Activated CD4-positive, alpha-beta T cell treated with anti-CD3 and anti-CD28 coated beads, Interleukin-2, amount 50 U/mL, for 16 hours (primary cell): Measurements from ENCODE around the gene DOCK9.
"Not testable (repeated sequence)": the region's sequence is repeated elsewhere in the genome, so short reads cannot be mapped to it uniquely, and the experiment has no call there.

Experiments used
- DNase-seq: peaks from one replicate; pipeline ENCODE4 v3.0.0-alpha.2; 2020

Gene DOCK9

DNA sequence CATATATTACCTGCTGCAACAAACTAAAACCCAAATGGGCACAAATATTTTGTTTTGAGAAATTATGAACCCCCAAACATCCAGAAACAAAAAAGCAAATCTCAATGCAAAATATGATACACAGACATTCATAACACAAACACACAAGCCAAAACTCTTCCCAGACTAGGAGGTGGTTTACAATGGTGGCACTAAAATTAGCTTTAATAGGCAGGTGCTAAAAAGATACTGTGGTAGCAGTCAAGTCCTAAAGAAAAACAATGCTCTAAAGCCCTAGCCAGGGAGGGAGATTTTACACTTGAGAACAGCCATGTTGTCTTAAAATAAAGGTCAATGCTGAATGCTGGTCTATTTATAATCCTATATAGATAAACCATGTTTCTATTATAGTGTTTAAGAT, 65.0 kb downstream of the DOCK9 start:
- DNase-seq = no peak

DNA sequence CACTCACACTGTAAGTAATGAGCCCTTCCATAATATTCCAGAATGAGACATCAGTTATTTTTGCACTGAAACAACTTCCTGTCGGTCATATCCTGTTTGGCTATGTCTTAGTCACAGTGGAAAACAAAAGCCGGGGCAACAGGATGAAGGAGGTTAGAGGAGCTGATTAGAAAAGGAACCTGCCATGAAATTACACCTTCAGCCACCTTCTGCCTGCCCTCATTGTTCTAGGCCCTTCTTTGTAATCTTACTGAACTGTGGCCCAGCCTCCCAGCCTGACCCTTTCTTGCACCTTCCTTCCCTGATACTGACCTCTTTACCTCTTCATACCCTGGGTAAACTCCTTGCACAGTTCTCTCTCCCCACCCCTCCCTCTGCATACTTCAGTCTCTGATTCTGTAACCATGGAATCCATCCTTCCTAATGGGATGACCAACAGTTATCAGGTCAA, 67.3 kb downstream of the DOCK9 start:
- peak; percentile 77 for DNase-seq

DNA sequence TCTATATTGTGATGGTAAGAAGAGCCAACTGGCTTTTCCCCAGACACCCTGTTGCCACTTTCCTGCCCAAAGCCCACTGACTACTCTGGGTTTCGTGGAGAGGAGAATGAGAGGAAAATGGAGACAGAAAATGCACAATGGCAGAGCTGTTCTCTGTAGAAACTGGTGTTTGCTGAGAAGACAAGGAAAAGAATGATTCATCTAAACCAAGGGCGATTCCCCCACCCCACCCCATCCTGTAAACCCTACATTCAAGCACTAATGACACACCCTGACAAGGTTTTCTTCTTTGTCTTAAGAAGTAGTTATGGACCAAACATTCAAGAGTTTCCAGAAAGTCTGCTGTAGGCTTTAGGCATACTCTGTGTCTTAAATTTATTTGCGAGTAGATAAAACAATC, 68.8 kb downstream of the DOCK9 start:
- DNase-seq = peak; percentile 39

DNA sequence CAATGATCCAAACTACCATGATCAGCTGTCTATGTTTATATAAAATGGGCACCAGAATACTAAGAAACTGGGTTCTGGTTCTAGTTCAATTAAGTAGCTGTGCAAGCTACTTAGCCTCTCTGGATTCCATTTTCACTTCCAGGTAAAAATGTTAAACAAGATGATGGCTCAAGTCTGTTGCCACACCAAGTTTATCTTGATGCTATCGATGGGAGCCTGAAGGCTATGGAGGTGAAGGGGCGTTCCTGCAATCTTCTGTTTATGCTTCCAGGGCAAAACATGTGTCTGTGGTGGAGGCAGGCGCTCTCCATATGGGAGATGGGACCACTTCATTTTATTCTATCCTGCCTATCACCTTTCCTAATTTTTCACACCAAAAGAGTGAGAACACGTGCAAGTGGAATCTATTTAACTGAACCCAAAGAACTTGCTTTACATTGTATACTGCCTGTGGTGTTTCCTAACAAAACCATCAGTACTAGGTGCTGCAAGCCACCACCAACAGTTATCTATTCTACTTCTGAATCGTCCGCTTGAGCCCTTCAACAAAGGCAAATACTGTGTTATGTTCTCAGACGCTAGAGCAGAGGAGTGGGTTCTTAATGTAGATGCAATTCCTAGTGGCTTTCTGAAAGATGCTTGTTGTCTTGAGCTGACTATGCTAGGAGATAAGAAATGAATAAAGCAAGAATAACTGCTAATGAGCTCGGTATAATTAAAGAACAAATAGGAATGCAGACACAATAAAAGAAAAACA, 70.9 kb downstream of the DOCK9 start:
- DNase-seq = no peak

DNA sequence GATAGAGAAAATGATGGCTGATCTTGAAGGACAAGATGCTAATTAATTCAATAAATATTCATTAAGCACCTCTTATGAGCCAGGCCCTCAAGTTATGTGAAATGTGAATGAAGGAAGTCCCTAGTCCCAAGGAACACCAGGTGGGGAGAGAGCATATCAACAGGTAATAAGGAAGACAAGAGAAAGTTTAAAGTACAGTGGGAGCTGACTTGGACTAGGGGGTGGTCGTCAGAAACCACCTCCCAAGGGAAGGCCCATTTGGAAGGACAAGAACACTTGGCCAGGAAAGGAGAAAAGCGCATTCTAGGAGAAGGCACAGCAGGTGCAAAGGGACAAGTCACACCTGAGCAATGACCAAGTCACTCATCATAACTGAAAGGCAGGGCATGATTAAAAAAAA, 72.7 kb downstream of the DOCK9 start:
- no peak for DNase-seq

DNA sequence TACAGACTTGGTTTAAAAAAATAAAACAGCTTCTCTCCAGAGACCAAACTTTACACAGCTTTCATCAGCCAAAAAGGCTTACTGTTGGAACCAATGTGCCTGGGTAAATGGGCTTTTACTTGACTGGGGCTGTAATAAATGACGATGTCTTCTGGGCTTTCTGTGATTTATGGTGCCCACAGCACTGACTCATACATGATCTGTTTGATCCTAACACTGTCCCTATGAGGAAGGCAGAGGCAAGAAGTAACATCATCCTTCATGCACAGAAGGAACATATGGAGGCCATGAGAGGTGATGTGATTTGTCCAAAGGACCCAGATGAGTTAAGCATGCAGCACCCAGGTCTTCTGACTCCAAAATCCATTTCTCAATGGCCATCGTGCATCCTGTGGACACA, 77.4 kb downstream of the DOCK9 start:
- no peak for DNase-seq

DNA sequence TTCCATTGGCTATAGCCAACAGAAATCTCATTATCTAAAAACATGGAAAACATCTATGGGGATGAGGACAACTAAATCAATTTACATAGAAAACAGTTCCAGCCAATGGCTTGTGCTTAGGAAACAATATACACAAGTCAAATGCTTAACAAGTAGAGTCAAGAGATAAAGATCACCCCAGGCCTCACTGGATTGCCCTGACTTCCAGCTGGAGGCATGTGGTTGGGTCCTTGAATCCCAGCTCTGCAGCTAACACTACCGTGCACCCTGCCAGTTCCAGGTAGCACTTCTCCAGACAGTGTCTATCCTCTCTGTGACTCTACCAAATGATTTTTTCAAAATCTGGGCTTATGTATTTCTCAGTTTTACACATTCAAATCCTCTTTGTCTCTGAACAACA, 80.2 kb downstream of the DOCK9 start:
- DNase-seq = no peak

DNA sequence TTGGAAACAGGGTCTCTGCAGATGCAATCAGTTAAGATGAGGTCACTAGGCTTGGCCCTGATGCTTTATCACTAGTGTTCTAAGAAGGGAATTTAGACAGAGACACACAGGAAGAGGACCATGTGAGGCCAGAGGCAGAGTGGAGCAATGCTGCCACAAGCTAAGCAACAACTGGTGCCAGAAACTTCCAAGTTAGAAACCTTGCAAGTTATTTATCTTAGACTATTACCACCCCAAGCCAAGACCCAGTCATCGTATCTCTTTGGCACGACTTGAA, 81.1 kb downstream of the DOCK9 start:
- no peak for DNase-seq

DNA sequence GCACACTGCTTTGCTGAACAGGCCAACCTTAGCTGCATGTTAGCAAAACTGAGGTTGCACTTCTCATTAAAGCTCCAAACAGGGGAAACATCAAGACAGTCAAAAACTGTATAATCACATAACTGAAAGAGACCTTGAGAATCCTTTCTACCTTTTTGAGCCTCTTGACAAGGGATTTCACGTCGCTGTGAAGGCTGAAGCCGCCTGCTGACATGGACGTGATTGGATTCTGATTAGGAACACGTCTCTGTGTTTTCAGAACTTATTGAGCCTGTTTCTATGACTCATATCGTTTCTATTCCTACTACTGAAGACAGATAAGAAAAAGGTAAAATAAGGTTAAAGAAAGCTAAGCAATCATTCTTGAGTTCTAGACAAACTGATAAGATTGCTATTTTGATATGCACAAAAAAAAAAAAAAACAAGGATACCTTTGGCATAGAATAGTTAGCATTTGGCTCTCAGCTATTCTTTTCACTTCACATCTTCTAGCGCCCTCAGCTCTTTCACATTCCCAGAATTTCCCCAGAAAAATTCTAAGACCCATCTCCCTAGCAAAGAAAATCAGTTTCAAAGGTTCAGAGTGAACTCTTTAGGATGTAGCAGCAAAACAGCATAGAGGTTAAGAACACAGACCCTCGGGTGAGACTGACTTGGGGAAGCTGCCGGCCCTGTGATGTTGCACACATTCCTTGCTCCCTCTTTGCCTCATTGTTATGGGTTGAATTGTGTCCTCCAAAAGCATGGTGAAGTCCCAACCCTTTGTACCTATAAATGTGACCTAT, 81.6 kb downstream of the DOCK9 start:
- DNase-seq = no peak

DNA sequence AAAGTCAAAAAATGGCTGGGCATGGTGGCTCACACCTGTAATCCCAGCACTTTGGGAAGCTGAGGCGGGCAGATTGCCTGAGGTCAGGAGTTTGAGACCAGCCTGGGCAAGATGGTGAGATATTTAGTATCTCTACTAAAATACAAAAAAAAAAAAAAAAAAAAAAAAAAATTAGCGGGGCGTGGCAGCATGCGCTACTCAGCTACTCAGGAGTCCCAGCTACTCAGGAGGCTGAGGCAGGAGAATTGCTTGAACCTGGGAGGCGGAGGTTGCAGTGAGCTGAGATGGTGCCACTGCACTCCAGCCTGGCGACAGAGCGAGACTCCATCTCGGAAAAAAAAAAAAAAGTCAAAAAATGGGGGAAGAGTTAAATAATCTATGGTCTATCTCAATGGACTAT, 83.0 kb downstream of the DOCK9 start:
- DNase-seq = not testable (repeated sequence)

DNA sequence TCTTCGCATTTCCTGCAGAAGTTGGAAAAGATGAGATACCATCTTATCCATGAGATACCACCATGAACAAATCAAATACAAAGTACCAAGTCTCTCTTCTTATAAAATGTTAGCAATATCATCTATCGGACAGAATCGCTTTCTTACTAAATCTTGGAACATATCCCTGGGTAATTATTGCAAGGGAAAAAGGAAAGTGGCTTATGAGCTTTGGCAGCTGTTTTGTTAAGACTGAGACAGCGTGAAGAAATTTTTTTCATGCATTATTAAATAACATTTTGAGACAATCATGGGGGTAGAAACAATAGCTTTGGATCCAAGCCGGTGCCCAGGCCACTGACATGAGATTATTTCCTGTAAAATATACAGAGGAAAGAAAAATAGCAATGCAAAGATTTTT, 84.5 kb downstream of the DOCK9 start:
- no peak for DNase-seq

DNA sequence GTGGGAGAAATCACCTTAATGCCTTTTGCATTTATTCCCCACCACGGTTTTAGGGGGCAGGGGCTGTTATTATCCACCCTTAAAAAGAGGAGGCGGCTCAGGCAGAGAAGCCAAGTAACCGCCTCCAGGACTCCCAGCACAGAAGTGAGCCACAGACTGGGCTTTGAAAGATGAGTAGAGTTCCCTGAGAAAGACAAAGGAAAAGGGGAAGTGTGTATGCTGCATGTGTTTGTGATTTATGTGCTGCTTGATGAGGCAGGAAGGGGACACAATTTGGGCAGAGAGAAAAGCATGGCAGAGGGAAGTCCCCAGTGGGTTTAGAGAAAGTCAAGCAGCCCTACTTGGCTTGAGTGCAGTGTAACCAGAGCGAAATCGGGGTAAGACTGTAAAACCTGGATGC, 85.0 kb downstream of the DOCK9 start:
- DNase-seq = no peak

DNA sequence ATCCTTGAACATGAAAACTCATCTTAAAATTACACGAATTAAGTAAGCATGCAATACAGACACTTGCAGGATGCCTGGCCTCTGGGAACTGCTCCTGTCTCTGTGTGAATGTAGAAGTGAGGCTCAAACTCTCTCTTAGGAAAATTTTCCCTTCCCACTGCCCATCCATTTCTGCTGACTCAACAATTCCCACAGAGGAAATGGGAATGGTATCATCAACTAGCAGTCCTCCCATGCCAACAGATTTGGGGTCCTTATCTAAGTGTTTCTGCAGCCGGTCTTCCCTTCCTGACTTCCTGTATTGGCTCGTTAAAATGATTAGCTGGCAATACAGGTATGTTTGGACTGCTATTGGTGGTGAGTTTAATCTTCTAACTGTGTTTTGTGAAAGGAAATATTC, 85.8 kb downstream of the DOCK9 start:
- DNase-seq = no peak

DNA sequence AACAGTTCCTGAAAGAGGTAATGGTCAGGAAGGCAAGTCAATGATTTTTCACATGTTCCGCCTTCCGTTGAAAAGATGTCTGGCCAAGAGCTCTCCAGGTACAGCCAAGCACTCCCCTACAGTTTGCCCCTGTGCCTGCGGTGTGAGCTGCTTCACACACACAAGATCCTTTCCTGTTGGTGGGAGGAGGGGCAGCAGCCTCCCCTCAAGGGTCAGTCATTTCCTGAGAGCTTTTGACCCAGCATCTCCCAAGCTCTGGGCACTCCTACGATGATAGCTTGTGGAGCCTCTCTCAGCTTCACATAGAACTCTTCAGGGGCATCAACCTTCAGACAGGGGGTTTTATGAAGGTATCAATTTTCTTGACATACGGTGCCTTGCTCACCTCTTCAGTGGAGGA, 86.9 kb downstream of the DOCK9 start:
- DNase-seq = no peak

DNA sequence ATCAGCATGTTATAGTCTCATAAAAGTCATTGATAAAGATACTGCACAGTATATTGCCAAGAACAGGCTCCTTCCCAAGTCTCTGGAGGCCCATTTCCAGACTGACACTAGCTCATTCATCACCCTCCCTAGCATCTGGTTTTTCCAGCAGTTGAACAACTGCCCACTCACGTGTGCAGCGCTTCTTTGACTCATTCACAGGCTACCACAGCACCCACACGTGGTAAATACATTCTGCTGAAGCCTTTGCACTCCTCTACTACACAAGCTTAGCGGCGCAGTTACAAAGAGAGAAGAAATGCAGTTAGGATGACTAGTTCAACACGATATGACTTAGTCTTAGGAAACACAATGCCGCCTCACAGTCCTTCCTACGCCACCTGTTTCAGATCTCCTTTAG, 87.7 kb downstream of the DOCK9 start:
- DNase-seq = peak; percentile 66

DNA sequence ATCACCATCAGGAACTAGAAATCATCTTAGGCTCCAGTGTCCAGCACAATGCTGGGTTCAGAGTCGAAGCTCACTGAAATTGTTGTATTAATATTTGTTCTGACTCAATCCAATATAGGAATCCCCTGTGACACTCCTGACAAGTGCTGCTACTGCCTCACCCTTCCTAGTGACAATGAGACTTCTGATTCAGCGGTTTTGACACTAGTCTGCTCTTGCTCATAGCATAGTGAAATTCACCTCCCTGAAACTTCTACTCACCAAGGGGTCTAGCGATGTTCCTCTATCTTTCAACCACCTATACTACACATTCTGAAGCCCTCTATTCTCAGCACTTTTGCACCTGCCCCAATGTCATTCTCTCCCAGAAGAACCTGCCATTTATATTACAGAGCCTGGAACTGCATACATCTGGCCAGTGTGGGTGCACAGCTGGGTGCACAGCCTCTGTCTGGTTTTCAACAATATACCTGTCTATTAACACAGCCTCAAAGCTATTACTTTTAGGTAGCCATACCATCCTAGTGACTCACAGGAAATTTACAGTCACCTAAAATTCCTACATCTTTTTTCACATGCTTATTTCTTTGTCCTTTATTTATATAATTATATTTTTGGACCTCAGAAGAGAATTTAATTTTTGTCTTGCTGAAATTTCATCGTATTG, 88.3 kb downstream of the DOCK9 start:
- peak; percentile 25 for DNase-seq

DNA sequence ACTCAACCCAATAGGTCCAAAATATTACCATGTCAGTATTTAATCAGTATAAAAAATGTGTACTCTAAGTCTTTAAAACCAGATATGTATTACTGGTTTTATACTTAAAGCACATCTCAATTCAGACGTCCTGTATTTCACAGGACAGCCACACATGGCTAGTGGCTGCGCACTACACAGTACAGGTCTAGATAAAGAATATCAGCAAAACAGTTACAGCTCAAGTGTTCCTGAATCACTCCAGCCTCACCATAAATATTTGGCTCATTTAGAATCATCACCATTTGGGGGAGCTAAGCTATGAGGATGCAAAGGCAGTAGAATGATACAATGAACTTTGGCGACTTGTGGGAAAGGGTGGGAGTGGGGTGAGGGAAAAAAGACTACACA, 89.0 kb downstream of the DOCK9 start:
- DNase-seq = no peak

DNA sequence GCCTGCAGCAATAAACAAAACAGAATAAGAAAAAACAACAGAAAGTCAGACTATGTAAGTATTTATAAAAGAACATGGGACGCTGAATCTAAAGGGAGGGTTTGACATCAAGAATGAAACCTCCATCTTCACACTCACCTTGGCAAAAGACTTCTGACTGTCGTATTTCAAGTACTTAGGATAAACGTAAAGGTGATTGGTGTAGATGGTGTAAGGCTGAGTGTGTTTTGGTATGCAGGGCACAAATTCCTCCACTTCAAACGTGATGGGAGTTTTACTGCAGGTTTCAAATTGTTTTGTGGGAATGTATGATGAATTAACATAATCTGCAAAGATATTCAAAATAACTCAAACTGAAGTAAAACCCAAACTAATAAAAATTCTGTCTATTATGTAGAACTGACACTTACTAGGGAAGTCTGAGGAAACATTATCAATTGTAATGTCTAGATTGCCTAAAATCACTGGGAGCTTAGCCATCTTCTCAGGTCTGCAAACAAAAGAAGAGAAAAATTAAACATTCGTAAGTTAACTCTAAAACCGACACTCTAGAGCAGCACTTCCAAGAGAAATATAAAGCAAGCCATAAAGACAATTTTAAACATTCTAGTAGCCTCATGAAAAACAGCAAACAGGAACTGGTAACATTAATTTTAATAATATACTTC, 89.5 kb downstream of the DOCK9 start:
- DNase-seq = no peak

DNA sequence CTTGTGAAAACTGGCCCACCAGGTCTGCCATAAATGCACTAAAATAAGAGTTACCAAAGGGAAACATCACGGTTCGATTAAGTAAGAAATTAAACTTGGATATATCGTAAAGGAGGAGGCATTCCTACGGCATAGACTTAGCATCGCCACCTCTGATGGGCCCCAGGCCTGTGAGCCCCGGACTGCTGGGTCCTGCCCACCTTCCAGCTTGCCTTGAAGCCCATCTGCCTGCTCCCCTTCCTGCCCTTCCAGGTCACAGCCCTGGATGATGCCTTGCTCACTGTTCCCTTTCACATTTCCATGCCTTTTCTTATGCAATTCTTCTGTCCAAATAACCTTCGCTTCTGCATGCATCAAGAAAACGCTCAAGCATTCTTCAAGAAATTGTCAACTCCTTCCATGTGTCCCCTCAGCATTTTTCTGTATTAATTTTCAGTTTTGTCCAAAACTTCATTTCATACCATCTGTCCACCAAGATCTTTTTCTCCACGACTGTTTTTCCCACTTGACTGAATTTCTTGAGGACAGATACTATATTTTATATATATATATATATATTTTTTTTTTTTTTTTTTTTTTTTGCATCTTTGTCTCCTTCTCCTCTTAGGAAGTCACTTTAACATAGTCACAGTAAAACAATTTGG, 91.2 kb downstream of the DOCK9 start:
- DNase-seq = no peak

DNA sequence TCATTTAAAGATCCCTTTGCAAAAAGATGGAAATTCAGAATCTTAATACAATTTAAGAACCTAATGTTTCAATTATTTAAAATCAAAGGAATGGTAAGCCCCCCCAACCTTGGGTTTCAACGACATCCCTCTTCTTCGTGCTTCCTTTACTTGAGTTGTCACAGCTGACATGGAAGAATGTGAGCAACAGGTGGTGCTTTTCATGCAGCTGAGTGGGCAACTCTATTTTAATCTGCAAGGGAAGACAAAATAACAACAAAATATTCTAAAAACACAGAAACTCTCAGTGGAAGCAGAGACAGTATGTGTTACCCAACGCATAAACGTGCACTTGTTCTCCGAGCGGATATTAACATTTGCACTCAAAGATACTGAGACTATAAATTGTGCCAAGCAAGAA, 92.3 kb downstream of the DOCK9 start:
- DNase-seq = no peak

DNA sequence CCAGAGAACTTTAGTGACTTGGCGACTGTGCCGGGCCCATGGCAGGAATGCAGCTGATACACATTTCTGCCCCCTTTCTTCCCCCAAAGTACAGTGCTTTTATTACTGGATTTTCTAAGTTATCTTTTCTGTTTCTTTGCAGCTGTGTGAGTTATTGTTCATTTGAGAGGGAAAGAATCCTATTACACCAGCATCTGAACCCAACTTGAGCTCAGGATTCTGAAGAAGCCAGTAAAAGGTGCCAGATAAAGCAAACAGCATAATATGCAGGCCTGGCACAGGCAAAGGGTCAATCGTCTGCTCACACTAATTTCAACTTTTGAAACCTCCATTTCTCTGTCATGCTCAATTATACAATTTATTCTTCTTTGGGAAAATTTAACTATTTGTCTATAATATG, 93.9 kb downstream of the DOCK9 start:
- no peak for DNase-seq

DNA sequence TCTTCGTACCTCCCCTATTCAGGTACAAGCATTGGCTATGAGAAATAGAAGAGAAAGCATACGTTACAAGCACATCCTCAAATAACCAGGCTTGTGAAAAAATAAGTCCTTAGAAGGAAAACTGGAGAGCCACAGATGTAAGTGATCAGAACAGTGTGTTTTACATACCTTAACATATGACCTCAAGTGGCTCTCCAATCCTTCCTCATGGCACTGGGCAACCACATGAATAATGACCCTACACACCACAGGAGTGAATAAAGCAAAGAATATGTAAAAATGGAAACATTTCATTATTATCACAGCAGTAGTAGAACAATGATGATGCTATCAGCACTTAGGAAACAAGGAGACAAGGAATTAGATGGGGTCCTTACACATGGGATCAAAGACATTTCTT, 96.5 kb downstream of the DOCK9 start:
- no peak for DNase-seq

DNA sequence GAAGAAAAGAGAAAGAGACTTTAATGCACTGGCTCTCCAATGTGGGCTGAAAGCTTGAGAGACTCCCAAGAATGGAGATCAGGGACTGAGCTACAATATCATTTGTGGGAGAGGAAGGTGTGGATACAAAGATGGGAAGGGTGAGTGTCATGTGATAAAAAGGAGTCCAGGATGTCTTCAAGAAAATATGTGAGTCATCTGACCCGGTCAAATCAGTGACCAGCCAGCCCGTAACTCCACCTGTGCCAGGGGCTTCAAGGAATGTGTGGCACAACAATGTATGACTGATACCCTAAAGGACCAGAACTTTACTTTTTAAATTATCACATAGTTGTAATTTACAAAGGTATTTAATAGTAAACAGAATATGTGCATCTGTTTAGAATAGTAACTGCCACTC, 97.2 kb downstream of the DOCK9 start:
- DNase-seq = no peak
